H9 (cell line): ENCODE results near the gene FBXO31. TPM values are rescaled to one million over a fixed set of nuclear protein-coding genes. Genes with fewer than 3 reads are reported as not detected.

Experiments used
- DNase-seq: peaks from one replicate; pipeline ENCODE4 v3.0.0-alpha.2; 2017
- H2AFZ ChIP-seq: one replicate; pipeline ENCODE4 v1.6.1; 2013; ENCODE audit warnings: mild to moderate bottlenecking, low read length, control low read depth, moderate library complexity
- H2AK5ac ChIP-seq: 2 replicates; pipeline ENCODE4 v1.6.1; 2013; ENCODE audit warnings: low read length, control low read depth, mixed read lengths; ENCODE audit not compliant: insufficient read length
- H2BK120ac ChIP-seq: one replicate; pipeline ENCODE4 v1.6.1; 2013; ENCODE audit warnings: low read depth, mild to moderate bottlenecking, low read length, control low read depth, inconsistent platforms; ENCODE audit not compliant: poor library complexity, severe bottlenecking
- H2BK12ac ChIP-seq: 2 replicates; pipeline ENCODE4 v1.6.1; 2013; ENCODE audit warnings: low read length, control low read depth, mixed read lengths, low read depth; ENCODE audit not compliant: insufficient read length
- H2BK15ac ChIP-seq: 2 replicates; pipeline ENCODE4 v1.6.1; 2013; ENCODE audit warnings: low read depth, low read length, control low read depth
- H2BK20ac ChIP-seq: one replicate; pipeline ENCODE4 v1.6.1; 2013; ENCODE audit warnings: low read depth, mild to moderate bottlenecking, low read length, control low read depth, inconsistent platforms; ENCODE audit not compliant: poor library complexity, severe bottlenecking
- H2BK5ac ChIP-seq: 2 replicates; pipeline ENCODE4 v1.6.1; 2013; ENCODE audit warnings: low read length, control low read depth, mixed read lengths; ENCODE audit not compliant: insufficient read length
- H3K14ac ChIP-seq: 2 replicates; pipeline ENCODE4 v1.6.1; 2013; ENCODE audit warnings: low read length, control low read depth; ENCODE audit not compliant: insufficient read depth
- H3K18ac ChIP-seq: 2 replicates; pipeline ENCODE4 v1.6.1; 2013; ENCODE audit warnings: low read depth, mild to moderate bottlenecking, mixed read lengths, low read length, control low read depth; ENCODE audit not compliant: insufficient read length
- H3K23ac ChIP-seq: 2 replicates; pipeline ENCODE4 v1.6.1; 2013; ENCODE audit warnings: low read length, control low read depth, mixed read lengths, low read depth; ENCODE audit not compliant: insufficient read length
- H3K23me2 ChIP-seq: 2 replicates; pipeline ENCODE4 v1.6.1; 2013; ENCODE audit warnings: low read depth, mild to moderate bottlenecking, mixed read lengths, low read length, control low read depth; ENCODE audit not compliant: insufficient read length, poor library complexity, severe bottlenecking
- H3K27ac ChIP-seq: 2 replicates; pipeline ENCODE4 v1.5.1; 2013; ENCODE audit warnings: low read length, control low read depth, mixed read lengths, low read depth; ENCODE audit not compliant: insufficient read length
- H3K27me3 ChIP-seq: 2 replicates; pipeline ENCODE4 v1.6.1; 2013; ENCODE audit warnings: low read length, control low read depth, inconsistent platforms; ENCODE audit not compliant: insufficient read depth
- H3K4ac ChIP-seq: 2 replicates; pipeline ENCODE4 v1.6.1; 2013; ENCODE audit warnings: low read depth, mild to moderate bottlenecking, control low read depth, inconsistent platforms, low read length, moderate library complexity
- H3K4me1 ChIP-seq: 2 replicates; pipeline ENCODE4 v1.6.1; 2013; ENCODE audit warnings: low read length, control low read depth, inconsistent platforms; ENCODE audit not compliant: insufficient read depth
- H3K4me2 ChIP-seq: 2 replicates; pipeline ENCODE4 v1.6.1; 2013; ENCODE audit warnings: low read length, control low read depth, mixed read lengths; ENCODE audit not compliant: insufficient read length, insufficient read depth
- H3K56ac ChIP-seq: 2 replicates; pipeline ENCODE4 v1.6.1; 2013; ENCODE audit warnings: low read depth, mild to moderate bottlenecking, mixed read lengths, low read length, control low read depth; ENCODE audit not compliant: insufficient read length
- H3K79me1 ChIP-seq: 2 replicates; pipeline ENCODE4 v1.6.1; 2013; ENCODE audit warnings: low read depth, mild to moderate bottlenecking, moderate library complexity, low read length, control low read depth, inconsistent platforms; ENCODE audit not compliant: insufficient read depth, poor library complexity, severe bottlenecking
- H3K79me2 ChIP-seq: 2 replicates; pipeline ENCODE4 v1.6.1; 2013; ENCODE audit warnings: low read length, control low read depth, inconsistent platforms; ENCODE audit not compliant: insufficient read depth
- H3K9ac ChIP-seq: 2 replicates; pipeline ENCODE4 v1.6.1; 2013; ENCODE audit warnings: low read length, control low read depth, mixed read lengths; ENCODE audit not compliant: insufficient read length; ENCODE audit errors: extremely low read depth
- H3K9me3 ChIP-seq: one replicate; pipeline ENCODE4 v1.6.1; 2013; ENCODE audit warnings: low read depth, low read length, inconsistent platforms; ENCODE audit not compliant: control insufficient read depth
- H3T11ph ChIP-seq: one replicate; pipeline ENCODE4 v1.6.1; 2013; ENCODE audit warnings: mild to moderate bottlenecking, low read length, control low read depth, inconsistent platforms
- H4K20me1 ChIP-seq: one replicate; pipeline ENCODE4 v1.6.1; 2013; ENCODE audit not compliant: control insufficient read depth, insufficient read length, insufficient read depth
- H4K5ac ChIP-seq: 2 replicates; pipeline ENCODE4 v1.6.1; 2013; ENCODE audit warnings: low read depth, mild to moderate bottlenecking, mixed read lengths, low read length, control low read depth; ENCODE audit not compliant: insufficient read length
- H4K8ac ChIP-seq: replicated peaks from 2 replicates; pipeline ENCODE4 v1.6.1; 2013; ENCODE audit warnings: low read length, control low read depth, mixed read lengths, low read depth; ENCODE audit not compliant: insufficient read length
- H4K91ac ChIP-seq: 2 replicates; pipeline ENCODE4 v1.6.1; 2013; ENCODE audit warnings: low read depth, mild to moderate bottlenecking, moderate library complexity, mixed read lengths, low read length, control low read depth; ENCODE audit not compliant: insufficient read length
- H3K27ac Mint-ChIP-seq, 3 experiments: 2 replicates in 2 of 3; 3 replicates in 1 of 3; pipeline ENCODE4 v1.8.0; 2020 to 2021; ENCODE audit warnings: mixed read lengths in 3 of 3, mild to moderate bottlenecking in 1 of 3, moderate library complexity in 1 of 3
- H3K27me3 Mint-ChIP-seq: 2 replicates; pipeline ENCODE4 v1.8.0; 2021; ENCODE audit warnings: low read depth, mild to moderate bottlenecking, moderate library complexity, mixed read lengths
- H3K36me3 Mint-ChIP-seq, 3 experiments: 2 replicates in 2 of 3; 3 replicates in 1 of 3; pipeline ENCODE4 v1.8.0; 2020 to 2021; ENCODE audit warnings: low read depth in 3 of 3, mixed read lengths in 3 of 3; ENCODE audit not compliant: insufficient read depth in 1 of 3
- H3K4me1 Mint-ChIP-seq, 2 experiments: 2 replicates each; pipeline ENCODE4 v1.8.0; 2020; ENCODE audit warnings: mixed read lengths in 2 of 2
- H3K4me3 Mint-ChIP-seq, 2 experiments: 2 replicates in 1 of 2; 3 replicates in 1 of 2; pipeline ENCODE4 v1.8.0; 2020 to 2021; ENCODE audit warnings: mild to moderate bottlenecking in 2 of 2, mixed read lengths in 2 of 2, moderate library complexity in 1 of 2
- H3K9me3 Mint-ChIP-seq, 2 experiments: 2 replicates in 1 of 2; 3 replicates in 1 of 2; pipeline ENCODE4 v1.8.0; 2020; ENCODE audit warnings: mild to moderate bottlenecking in 2 of 2, mixed read lengths in 2 of 2, moderate library complexity in 1 of 2
- CTCF ChIP-seq: fragments of 200-600 bp; sonication (generic); conservative IDR thresholded peaks from 3 replicates; pipeline ENCODE4 v1.8.0; 2021; ENCODE audit warnings: antibody characterized with exemption, mild to moderate bottlenecking
- WGBS: extraction: QIAGEN DNeasy Blood & Tissue Kit; methylation state at CpG from one replicate; pipeline ENCODE4 v1.1.7; 2013; ENCODE audit warnings: missing lambda C conversion rate, low lambda C conversion rate, mixed read lengths; ENCODE audit not compliant: insufficient read length; ENCODE audit errors: extremely low coverage; 5-methylcytosine and 5-hydroxymethylcytosine counted together
- total RNA-seq: library from RNA; stranded (reverse); gene quantifications from 2 replicates; pipeline ENCODE4 v1.2.1, GENCODE V29; 2021

Gene FBXO31
- total RNA-seq, 1 experiment from 2014 or later: 24.2 TPM

- Histone ChIP-seq H3K79me1 (peaks cover 2% of the 10 kb centered on the region), H3K18ac (no peak overlapping the region), H3K23ac (no peak overlapping the region), H3K4me1 (no peaks in the 10 kb centered on the region; the same call in 1 of the 2 replicates), H2BK15ac (no peak overlapping the region), H3K23me2 (peaks cover 4% of the 10 kb centered on the region), H2BK5ac (no peak overlapping the region), H3K27me3 (no peaks in the 10 kb centered on the region), H3K14ac (no peak overlapping the region), H4K5ac (no peak overlapping the region), H4K91ac (no peak overlapping the region), H3K79me2 (peaks cover 4% of the 10 kb centered on the region; the same call in 1 of the 2 replicates), H3K9ac (no peak overlapping the region), H3K9me3 (no peaks in the 10 kb centered on the region), H3T11ph (no peak overlapping the region), H4K20me1 (no peaks in the 10 kb centered on the region), H2BK120ac (no peak overlapping the region), H2BK12ac (no peak overlapping the region), H3K56ac (no peak overlapping the region), H4K8ac (no peak overlapping the region), H2BK20ac (no peak overlapping the region), H3K4me2 (peak overlapping the region; percentile 78), H3K4ac (no peak overlapping the region), H2AFZ (no peak overlapping the region), H3K27ac (no peak overlapping the region), H2AK5ac (no peak overlapping the region)
- Mint-ChIP-seq H3K27ac (no peak overlapping the region), H3K4me3 (peak overlapping the region; percentile 79 to 88), H3K4me1 (peaks cover 20 to 22% of the 10 kb centered on the region in 2 experiments), H3K9me3 (no peaks in the 10 kb centered on the region; a peak in 1 of 5 replicates), H3K36me3 (peaks cover 0 to 10% (median 3%) of the 10 kb centered on the region in 3 experiments), H3K27me3 (peaks cover 2% of the 10 kb centered on the region; the same call in 1 of the 2 replicates)
- no peak for DNase-seq
- no peak for TF ChIP-seq CTCF
- WGBS: no CpG with 5 or more reads among the region's 6 CpGs
These were observed 10.1 kb upstream of the FBXO31 start for GRCh38 chr16:87393680-87394055.
